Esophagus squamous epithelium (tissue), 5 donors: Measurements from ENCODE around the gene STX10. TPM values are rescaled to one million over a fixed set of nuclear protein-coding genes. Genes with fewer than 3 reads are reported as not detected.

Experiments
- DNase-seq: peaks from one replicate; lab custom pipeline; 2025; lab: John Stamatoyannopoulos, UW
- H3K27ac ChIP-seq, 4 donors: fragments of 200-600 bp; sonication (generic); one replicate each; pipeline ENCODE4 v1.5.1; 2016 to 2019; ENCODE audit warnings: mild to moderate bottlenecking in 1 of 4
- H3K27me3 ChIP-seq, 4 donors: fragments of 200-600 bp; sonication (generic); 1 replicate in 3 of 4; 2 replicates in 1 of 4; pipeline versions ENCODE4 v1.5.1 to v1.6.0; 2017 to 2021; ENCODE audit warnings: antibody characterized with exemption in 1 of 4
- H3K36me3 ChIP-seq, 3 donors: fragments of 200-600 bp; sonication (generic); one replicate each; pipeline ENCODE4 v1.5.1; 2016 to 2019
- H3K4me1 ChIP-seq, 3 donors: fragments of 200-600 bp; sonication (generic); one replicate each; pipeline ENCODE4 v1.5.1; 2017 to 2019
- H3K4me3 ChIP-seq, 4 donors: fragments of 200-600 bp; sonication (generic); 1 replicate in 3 of 4; 2 replicates in 1 of 4; pipeline ENCODE4 v1.5.1; 2016 to 2019; ENCODE audit warnings: mild to moderate bottlenecking in 2 of 4, moderate library complexity in 1 of 4
- H3K9me3 ChIP-seq, 3 donors: fragments of 200-600 bp; sonication (generic); one replicate each; pipeline ENCODE4 v1.5.1; 2016 to 2019
- CTCF ChIP-seq, 6 experiments: fragments of 450-650 bp in 4 of 6; fragments of 200-600 bp in 2 of 6; sonication (generic) in 2 of 6; IDR thresholded peaks; one replicate each; pipeline ENCODE4 v1.5.1; 2016 to 2019; ENCODE audit warnings: antibody characterized with exemption in 6 of 6, mild to moderate bottlenecking in 4 of 6, moderate library complexity in 4 of 6
- POLR2A ChIP-seq, 4 donors: fragments of 450-650 bp; IDR thresholded peaks; one replicate each; pipeline ENCODE4 v1.6.1; 2017; ENCODE audit warnings: antibody characterized with exemption in 4 of 4, mild to moderate bottlenecking in 4 of 4, moderate library complexity in 3 of 4
- whole genome bisulfite sequencing, 2 donors: methylation state at CpG; one replicate each; pipeline ENCODE4 v1.1.5; 2018; 5-methylcytosine and 5-hydroxymethylcytosine counted together
- intact Hi-C: fragments of 100-400 bp; cut with DNase I; formaldehyde crosslinking; loops from one replicate; pipeline ENCODE4 v1.15.0; 2022
- total RNA-seq, 4 donors: library from RNA; depleted of rRNA; stranded (reverse); fragments of >200 nt; gene quantifications; one replicate each; pipeline ENCODE4 v1.1.0, GENCODE V29; 2016
- donor health status: DM: yes; HTN: yes; CAD: no.

STX10 gene
- total RNA-seq, 4 donors from 2014 or later, result 50.3 to 80.4 (median 69.3) TPM

GRCh38 chr19:13122980-13123957, 26.9 kb downstream of the STX10 start:
- intact Hi-C loops, result no loop called here
- DNase-seq, result no peak
- no peaks in the 10 kb centered on the region for H3K9me3 ChIP-seq
- H3K4me1 ChIP-seq, result peaks cover 19 to 31% (median 20%) of the 10 kb centered on the region in 3 donors
- TF ChIP-seq CTCF (IDR thresholded peaks at IDR 0.05), result no peak
- TF ChIP-seq POLR2A (IDR thresholded peaks at IDR 0.05), result no peak
- H3K36me3 ChIP-seq, result peaks cover 0 to 31% (median 0%) of the 10 kb centered on the region in 3 donors
- 92 to 95% methylated on average over 15 to 17 of the region's 20 CpGs for WGBS, 2 donors
- H3K27me3 ChIP-seq, result no peaks in the 10 kb centered on the region
- H3K4me3 ChIP-seq, result no peak overlapping the region
- H3K27ac ChIP-seq, result no peak overlapping the region

GRCh38 chr19:13122275-13122878, 27.8 kb downstream of the STX10 start:
- intact Hi-C loops, result no loop called here
- peaks cover 23 to 37% (median 23%) of the 10 kb centered on the region in 3 donors for H3K4me1 ChIP-seq

GRCh38 chr19:13121551-13122274, 28.5 kb downstream of the STX10 start:
- no peak for DNase-seq
- intact Hi-C loops, result no loop called here
- no peak for TF ChIP-seq POLR2A (IDR thresholded peaks at IDR 0.05)
- no peak for TF ChIP-seq CTCF (IDR thresholded peaks at IDR 0.05)
- H3K9me3 ChIP-seq, result no peaks in the 10 kb centered on the region
- peaks cover 23 to 43% (median 26%) of the 10 kb centered on the region in 3 donors for H3K4me1 ChIP-seq
- no peaks in the 10 kb centered on the region for H3K27me3 ChIP-seq
- H3K27ac ChIP-seq, result no peak overlapping the region
- WGBS, 2 donors, result 64 to 81% methylated on average over 9 to 15 of the region's 18 CpGs
- peaks cover 0 to 29% (median 0%) of the 10 kb centered on the region in 3 donors for H3K36me3 ChIP-seq
- no peak overlapping the region for H3K4me3 ChIP-seq

More at GRCh38 chr19:13122275-13122878, 27.8 kb downstream of the STX10 start:
- Histone ChIP-seq H3K4me3 (no peak overlapping the region), H3K27ac (no peak overlapping the region), H3K36me3 (peaks cover 0 to 31% (median 0%) of the 10 kb centered on the region in 3 donors), H3K9me3 (no peaks in the 10 kb centered on the region), H3K27me3 (no peaks in the 10 kb centered on the region)
- DNase-seq, result no peak
- TF ChIP-seq POLR2A (IDR thresholded peaks at IDR 0.05), result no peak
- no peak for TF ChIP-seq CTCF (IDR thresholded peaks at IDR 0.05)
- WGBS, 2 donors, result 88 to 96% methylated on average over 11 to 12 of the region's 13 CpGs

DNA sequence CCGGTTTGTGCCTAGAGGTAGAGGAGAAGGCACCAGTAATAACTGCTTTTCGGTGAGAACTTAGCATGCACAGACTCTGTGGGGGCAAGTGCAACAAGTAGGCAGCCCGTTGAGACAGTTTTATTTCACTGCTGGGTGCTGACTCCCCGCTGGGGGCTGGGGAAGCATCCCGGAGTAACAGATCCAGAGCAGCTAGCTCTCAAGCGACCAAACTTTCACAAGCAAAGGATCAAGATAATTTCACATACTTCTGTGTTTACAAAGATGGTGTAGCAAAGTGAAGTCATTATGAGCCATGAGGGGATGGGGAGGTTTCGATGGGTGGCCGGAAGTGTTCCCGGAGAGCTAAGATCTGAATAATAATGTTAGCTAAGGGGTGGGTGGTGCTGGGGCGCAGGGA, 29.4 kb downstream of the STX10 start:
- Histone ChIP-seq H3K9me3 (no peaks in the 10 kb centered on the region), H3K4me3 (no peak overlapping the region), H3K36me3 (peaks cover 0 to 20% (median 0%) of the 10 kb centered on the region in 3 donors), H3K27ac (no peak overlapping the region), H3K4me1 (peaks cover 26 to 49% (median 31%) of the 10 kb centered on the region in 3 donors), H3K27me3 (no peaks in the 10 kb centered on the region)
- no peak for DNase-seq
- 66 to 75% methylated on average over 9 to 10 of the region's 10 CpGs for WGBS, 2 donors
- intact Hi-C loops, result no loop called here
- no peak for TF ChIP-seq POLR2A (IDR thresholded peaks at IDR 0.05)
- no peak for TF ChIP-seq CTCF (IDR thresholded peaks at IDR 0.05)
